K562 (cell line): Measurements from ENCODE around the gene ZFP36. TPM values are rescaled to one million over a fixed set of nuclear protein-coding genes. Genes with fewer than 3 reads are reported as not detected.

Experiments used
- CCNT2 ChIP-seq: IDR thresholded peaks from 2 replicates; pipeline ENCODE4 v1.6.1; 2011; ENCODE audit warnings: borderline replicate concordance, low read depth, mild to moderate bottlenecking, moderate library complexity, mixed read lengths, low read length; ENCODE audit not compliant: insufficient read length; ENCODE audit errors: extremely low read depth
- EP300 ChIP-seq: IDR thresholded peaks from 2 replicates; pipeline ENCODE4 v1.6.1; 2012; ENCODE audit warnings: low read length, improper control_type of control experiment
- ERF ChIP-seq: fragments of 450-650 bp; formaldehyde crosslinking; IDR thresholded peaks from 2 replicates; pipeline ENCODE4 v1.4.0; 2020; ENCODE audit warnings: mild to moderate bottlenecking, mixed read lengths
- GABPA ChIP-seq: fragments of 200-800 bp; sonication (Bioruptor generic); conservative IDR thresholded peaks from 2 replicates; pipeline ENCODE4 v1.6.1; 2016; ENCODE audit warnings: low read depth, missing genetic modification characterization, missing compliant biosample characterization
- JUNB ChIP-seq: fragments of 450-650 bp; formaldehyde crosslinking; conservative IDR thresholded peaks from 2 replicates; pipeline ENCODE4 v1.4.0; 2020; ENCODE audit warnings: mild to moderate bottlenecking
- MBD2 ChIP-seq: sonication (generic); IDR thresholded peaks from 2 replicates; pipeline ENCODE4 v1.6.1; 2016; ENCODE audit warnings: low read depth, borderline replicate concordance
- MIER1 ChIP-seq: fragments of 450-650 bp; IDR thresholded peaks from 2 replicates; pipeline ENCODE4 v1.6.1; 2016; ENCODE audit warnings: antibody characterized with exemption, mild to moderate bottlenecking, low read depth
- NCOR1 ChIP-seq: fragments of 450-650 bp; IDR thresholded peaks from 2 replicates; pipeline ENCODE4 v1.6.1; 2016; ENCODE audit warnings: mild to moderate bottlenecking, moderate library complexity
- PYGO2 ChIP-seq: fragments of 450-650 bp; IDR thresholded peaks from 2 replicates; pipeline ENCODE4 v1.6.1; 2016; ENCODE audit warnings: mild to moderate bottlenecking, missing genetic modification characterization, moderate library complexity, missing compliant biosample characterization
- SAFB2 ChIP-seq: fragments of 200-400 bp; formaldehyde crosslinking; IDR thresholded peaks from 2 replicates; pipeline ENCODE4 v1.6.1; 2018; ENCODE audit warnings: borderline replicate concordance, low read length, low read depth, moderate library complexity; ENCODE audit not compliant: severe bottlenecking
- SLC30A9 ChIP-seq: fragments of 250-450 bp; sonication (Bioruptor Pico); IDR thresholded peaks from 2 replicates; pipeline ENCODE4 v1.8.0; 2022; ENCODE audit warnings: mild to moderate bottlenecking, moderate library complexity
- SNRNP70 ChIP-seq: fragments of 200-400 bp; formaldehyde crosslinking; optimal IDR thresholded peaks from 2 replicates; pipeline ENCODE3; 2017; ENCODE audit warnings: low read depth, low read length
- TCF3 ChIP-seq: sonication (generic); formaldehyde crosslinking; IDR thresholded peaks from 2 replicates; pipeline ENCODE4 v1.4.0; 2020; ENCODE audit warnings: mild to moderate bottlenecking, missing genetic modification reagents
- XRCC3 ChIP-seq: fragments of 450-650 bp; IDR thresholded peaks from 2 replicates; pipeline ENCODE4 v1.6.1; 2017; ENCODE audit warnings: mild to moderate bottlenecking, moderate library complexity
- ZKSCAN3 ChIP-seq: fragments of 250-450 bp; sonication (Bioruptor Pico); IDR thresholded peaks from 2 replicates; pipeline ENCODE4 v1.4.0; 2020
- ZNF507 ChIP-seq: conservative IDR thresholded peaks from 2 replicates; pipeline ENCODE4 v1.6.1; 2017; ENCODE audit warnings: missing genetic modification characterization, missing compliant biosample characterization
- ZZZ3 ChIP-seq: fragments of 450-650 bp; IDR thresholded peaks from 2 replicates; pipeline ENCODE4 v1.6.1; 2016; ENCODE audit warnings: antibody characterized with exemption, mild to moderate bottlenecking, moderate library complexity
- polyA plus RNA-seq, 8 experiments: library from polyadenylated mRNA; depleted of rRNA in 4 of 8; stranded (reverse) in 5 of 8; unstranded in 3 of 8; fragments of >200 nt; fragmentation: Nextera tagmentation in 2 of 8; fragmentation: Illumina TruSeq in 1 of 8; extraction: Ambion mirVana in 2 of 8; extraction: Trizol in 1 of 8; gene quantifications; 2 replicates each; pipeline versions ENCODE4 v1.2.1 to v1.2.3, GENCODE V29; 2011 to 2014; ENCODE audit warnings: inconsistent platforms in 1 of 8, missing spikeins in 1 of 8
- total RNA-seq, 7 experiments: library from RNA; depleted of rRNA in 6 of 7; stranded (reverse); fragments of >200 nt in 6 of 7; fragmentation: Illumina TruSeq in 2 of 7; extraction: Trizol in 2 of 7; gene quantifications; 2 replicates each; pipeline versions ENCODE4 v1.2.1 to v1.2.3, GENCODE V29; 2011 to 2021; ENCODE audit warnings: low replicate concordance in 1 of 7
- TF ChIP-seq, protein P1 (sequence below), 2 experiments: fragments of 450-650 bp in 1 of 2; sonication (generic) in 1 of 2; formaldehyde crosslinking in 1 of 2; IDR thresholded peaks; 2 replicates each; pipeline versions ENCODE4 v1.7.1 to v1.9.0; 2016 to 2022; ENCODE audit warnings: inconsistent platforms in 1 of 2, mild to moderate bottlenecking in 1 of 2, missing genetic modification reagents in 1 of 2
- TF ChIP-seq, protein P2 (sequence below): IDR thresholded peaks from 2 replicates; pipeline ENCODE4 v1.6.1; 2011; ENCODE audit not compliant: insufficient read length; ENCODE audit errors: extremely low read depth

Gene ZFP36
- total and polyA plus RNA-seq, 9 of the 15 experiments (the other 6 are each of a cell fraction or from before 2014, with no cell fraction given) = 1.0 to 20.1 (median 3.5) TPM

GRCh38 chr19:39435499-39436349 is 29.1 kb downstream of the ZFP36 start, which contains the start of gene RPS16 (continued):
- TF ChIP-seq, protein P1, sequence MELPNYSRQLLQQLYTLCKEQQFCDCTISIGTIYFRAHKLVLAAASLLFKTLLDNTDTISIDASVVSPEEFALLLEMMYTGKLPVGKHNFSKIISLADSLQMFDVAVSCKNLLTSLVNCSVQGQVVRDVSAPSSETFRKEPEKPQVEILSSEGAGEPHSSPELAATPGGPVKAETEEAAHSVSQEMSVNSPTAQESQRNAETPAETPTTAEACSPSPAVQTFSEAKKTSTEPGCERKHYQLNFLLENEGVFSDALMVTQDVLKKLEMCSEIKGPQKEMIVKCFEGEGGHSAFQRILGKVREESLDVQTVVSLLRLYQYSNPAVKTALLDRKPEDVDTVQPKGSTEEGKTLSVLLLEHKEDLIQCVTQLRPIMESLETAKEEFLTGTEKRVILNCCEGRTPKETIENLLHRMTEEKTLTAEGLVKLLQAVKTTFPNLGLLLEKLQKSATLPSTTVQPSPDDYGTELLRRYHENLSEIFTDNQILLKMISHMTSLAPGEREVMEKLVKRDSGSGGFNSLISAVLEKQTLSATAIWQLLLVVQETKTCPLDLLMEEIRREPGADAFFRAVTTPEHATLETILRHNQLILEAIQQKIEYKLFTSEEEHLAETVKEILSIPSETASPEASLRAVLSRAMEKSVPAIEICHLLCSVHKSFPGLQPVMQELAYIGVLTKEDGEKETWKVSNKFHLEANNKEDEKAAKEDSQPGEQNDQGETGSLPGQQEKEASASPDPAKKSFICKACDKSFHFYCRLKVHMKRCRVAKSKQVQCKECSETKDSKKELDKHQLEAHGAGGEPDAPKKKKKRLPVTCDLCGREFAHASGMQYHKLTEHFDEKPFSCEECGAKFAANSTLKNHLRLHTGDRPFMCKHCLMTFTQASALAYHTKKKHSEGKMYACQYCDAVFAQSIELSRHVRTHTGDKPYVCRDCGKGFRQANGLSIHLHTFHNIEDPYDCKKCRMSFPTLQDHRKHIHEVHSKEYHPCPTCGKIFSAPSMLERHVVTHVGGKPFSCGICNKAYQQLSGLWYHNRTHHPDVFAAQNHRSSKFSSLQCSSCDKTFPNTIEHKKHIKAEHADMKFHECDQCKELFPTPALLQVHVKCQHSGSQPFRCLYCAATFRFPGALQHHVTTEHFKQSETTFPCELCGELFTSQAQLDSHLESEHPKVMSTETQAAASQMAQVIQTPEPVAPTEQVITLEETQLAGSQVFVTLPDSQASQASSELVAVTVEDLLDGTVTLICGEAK (IDR thresholded peaks at IDR 0.05) = peak; percentile 94
- TF ChIP-seq, protein P1 (CRISPR knock-in tag; IDR thresholded peaks at IDR 0.05) = no peak
- TF ChIP-seq JUNB (CRISPR knock-in tag) (no peak), GABPA (tag) (peak; percentile 97), CCNT2 (peak; percentile 55), TCF3 (CRISPR knock-in tag) (no peak), MBD2 (peak; percentile 92), SAFB2 (no peak), EP300 (no peak), ZKSCAN3 (CRISPR knock-in tag) (no peak), PYGO2 (no peak), MIER1 (no peak), XRCC3 (no peak), SLC30A9 (CRISPR knock-in tag) (no peak), NCOR1 (no peak), ZNF507 (no peak), SNRNP70 (no peak), ZZZ3 (peak; percentile 78; the same call in 1 of the 2 replicates), ERF (no peak)
- TF ChIP-seq, protein P2, sequence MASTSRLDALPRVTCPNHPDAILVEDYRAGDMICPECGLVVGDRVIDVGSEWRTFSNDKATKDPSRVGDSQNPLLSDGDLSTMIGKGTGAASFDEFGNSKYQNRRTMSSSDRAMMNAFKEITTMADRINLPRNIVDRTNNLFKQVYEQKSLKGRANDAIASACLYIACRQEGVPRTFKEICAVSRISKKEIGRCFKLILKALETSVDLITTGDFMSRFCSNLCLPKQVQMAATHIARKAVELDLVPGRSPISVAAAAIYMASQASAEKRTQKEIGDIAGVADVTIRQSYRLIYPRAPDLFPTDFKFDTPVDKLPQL = peak; percentile 72
